Measurements from ENCODE around the gene MACROH2A2. TPM values are rescaled to one million over a fixed set of nuclear protein-coding genes. Genes with fewer than 3 reads are reported as not detected.

Gene MACROH2A2
- total RNA-seq, 2 experiments from 2014 or later: 3.6 to 3.9 TPM

DNA sequence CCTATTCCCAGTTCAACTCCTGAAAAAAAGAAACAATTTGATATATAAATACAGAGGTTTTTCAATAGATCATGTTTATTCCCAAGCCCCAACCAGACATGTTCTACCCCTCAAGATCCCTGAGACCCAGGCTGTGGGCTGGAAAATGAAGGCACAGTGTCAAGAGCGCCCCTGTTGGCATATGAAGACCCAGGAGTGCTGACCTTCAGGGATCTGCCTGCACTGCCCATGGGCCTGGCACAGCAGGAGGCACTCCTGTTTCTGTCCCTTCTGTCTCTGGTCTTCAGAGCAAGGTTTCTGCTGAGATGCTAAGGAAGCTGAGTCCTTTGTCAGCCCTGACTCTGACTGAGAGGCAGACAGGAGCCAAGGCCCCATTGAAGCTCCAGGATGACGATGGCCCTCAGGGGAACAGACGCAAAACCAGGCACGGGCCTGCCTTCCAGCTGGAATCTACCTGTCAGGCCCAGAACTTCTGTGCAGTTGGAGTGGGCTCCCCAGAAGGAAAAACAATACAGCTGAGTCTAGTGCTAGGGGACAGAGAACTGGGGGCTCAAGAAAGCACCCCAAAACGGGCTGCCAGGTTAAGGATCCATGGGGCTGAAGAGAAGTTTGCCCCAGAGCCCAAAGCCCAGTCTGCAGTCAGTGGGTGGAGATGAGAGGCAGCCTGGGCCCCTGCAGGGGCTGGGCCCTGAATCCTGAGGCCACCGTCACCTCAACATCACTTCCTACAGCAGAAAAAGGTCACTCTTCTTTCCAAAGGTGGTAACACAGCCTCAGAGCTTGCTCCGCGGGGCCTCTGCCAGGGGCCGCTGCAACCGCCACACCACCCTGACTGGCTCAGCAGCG is 86.7 kb downstream of the MACROH2A2 start:
- Mint-ChIP-seq H3K27ac (peak overlapping the region; percentile 26), H3K4me1 (ENCODE audit: low read depth) (peaks cover 30% of the 10 kb centered on the region), H3K9me3 (no peaks in the 10 kb centered on the region), H3K36me3 (ENCODE audit: low read depth) (peaks cover 5% of the 10 kb centered on the region), H3K4me3 (no peak overlapping the region), H3K27me3 (no peaks in the 10 kb centered on the region)
- DNase-seq: no peak
- no peak for ATAC-seq
- intact Hi-C loops (cut with micrococcal nuclease): no loop called here
- ChIA-PET POLR2A (interaction anchor here (0.7 to 1.0 kb wide), 4 partner anchors 16 to 266 kb away, joined by 3 to 4 read pairs (median 4); no protein-coding TSS in a partner anchor), CTCF (interaction anchor here (0.7 to 5.0 kb wide), 3 partner anchors 8 to 82 kb away, joined by 3 to 28 read pairs (median 3); no protein-coding TSS in a partner anchor)
- TF ChIP-seq, protein P1, sequence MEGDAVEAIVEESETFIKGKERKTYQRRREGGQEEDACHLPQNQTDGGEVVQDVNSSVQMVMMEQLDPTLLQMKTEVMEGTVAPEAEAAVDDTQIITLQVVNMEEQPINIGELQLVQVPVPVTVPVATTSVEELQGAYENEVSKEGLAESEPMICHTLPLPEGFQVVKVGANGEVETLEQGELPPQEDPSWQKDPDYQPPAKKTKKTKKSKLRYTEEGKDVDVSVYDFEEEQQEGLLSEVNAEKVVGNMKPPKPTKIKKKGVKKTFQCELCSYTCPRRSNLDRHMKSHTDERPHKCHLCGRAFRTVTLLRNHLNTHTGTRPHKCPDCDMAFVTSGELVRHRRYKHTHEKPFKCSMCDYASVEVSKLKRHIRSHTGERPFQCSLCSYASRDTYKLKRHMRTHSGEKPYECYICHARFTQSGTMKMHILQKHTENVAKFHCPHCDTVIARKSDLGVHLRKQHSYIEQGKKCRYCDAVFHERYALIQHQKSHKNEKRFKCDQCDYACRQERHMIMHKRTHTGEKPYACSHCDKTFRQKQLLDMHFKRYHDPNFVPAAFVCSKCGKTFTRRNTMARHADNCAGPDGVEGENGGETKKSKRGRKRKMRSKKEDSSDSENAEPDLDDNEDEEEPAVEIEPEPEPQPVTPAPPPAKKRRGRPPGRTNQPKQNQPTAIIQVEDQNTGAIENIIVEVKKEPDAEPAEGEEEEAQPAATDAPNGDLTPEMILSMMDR (IDR thresholded peaks at IDR 0.05): no peak

DNA sequence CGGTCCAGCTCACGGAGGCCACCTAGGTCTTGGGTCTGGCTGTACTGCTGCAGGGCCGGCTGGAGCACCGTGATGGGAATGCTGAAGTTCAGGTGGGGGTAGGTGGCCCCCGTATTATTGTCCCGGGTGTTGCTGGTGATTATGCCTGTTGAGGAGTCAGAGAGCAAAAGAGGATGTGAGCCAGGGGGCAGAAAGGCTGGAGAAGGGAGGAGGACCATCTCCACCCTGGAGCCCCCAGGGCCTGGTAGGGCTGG is 87.3 kb downstream of the MACROH2A2 start:
- intact Hi-C loops (cut with micrococcal nuclease): no loop called here
- H3K36me3 Mint-ChIP-seq (ENCODE audit: low read depth): peaks cover 8% of the 10 kb centered on the region
- no peak overlapping the region for H3K27ac Mint-ChIP-seq
- H3K9me3 Mint-ChIP-seq: no peaks in the 10 kb centered on the region
- H3K4me3 Mint-ChIP-seq: no peak overlapping the region
- POLR2A ChIA-PET: interaction anchor here (0.8 to 1.0 kb wide), 2 partner anchors 16 to 266 kb away, joined by 3 to 4 read pairs; no protein-coding TSS in a partner anchor
- CTCF ChIA-PET: interaction anchor here (0.9 to 5.0 kb wide), 2 partner anchors 24 to 82 kb away, joined by 3 to 28 read pairs; no protein-coding TSS in a partner anchor
- no peaks in the 10 kb centered on the region for H3K27me3 Mint-ChIP-seq
- TF ChIP-seq, protein P1 (IDR thresholded peaks at IDR 0.05): no peak
- peaks cover 32% of the 10 kb centered on the region for H3K4me1 Mint-ChIP-seq (ENCODE audit: low read depth)
- DNase-seq (no peak), ATAC-seq (no peak)

DNA sequence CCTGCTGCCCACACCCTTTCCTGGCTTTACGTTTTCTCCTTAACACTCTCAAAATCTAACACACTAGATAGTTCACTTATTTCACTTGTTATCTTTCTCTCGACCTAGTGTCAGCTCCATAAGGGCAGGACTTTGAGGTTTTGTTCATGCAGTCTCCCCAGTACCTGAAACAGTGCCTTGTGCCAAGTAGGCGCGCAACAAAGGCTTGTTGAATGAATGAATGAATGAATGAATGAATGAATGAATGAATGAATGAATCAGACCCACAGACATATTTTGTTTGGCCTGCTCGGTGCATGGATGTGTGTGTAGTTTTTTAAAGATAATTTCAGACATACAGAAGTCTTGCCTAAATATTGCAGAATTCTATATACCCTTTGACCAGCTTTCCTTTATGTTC is 87.7 kb downstream of the MACROH2A2 start:
- no peak for ATAC-seq
- Mint-ChIP-seq H3K9me3 (no peaks in the 10 kb centered on the region), H3K4me3 (no peak overlapping the region), H3K4me1 (ENCODE audit: low read depth) (peaks cover 32% of the 10 kb centered on the region), H3K27me3 (no peaks in the 10 kb centered on the region), H3K27ac (no peak overlapping the region), H3K36me3 (ENCODE audit: low read depth) (peaks cover 8% of the 10 kb centered on the region)
- no peak for DNase-seq
- ChIA-PET CTCF (interaction anchor here (0.9 to 5.0 kb wide), 2 partner anchors 24 to 81 kb away, joined by 3 to 28 read pairs; no protein-coding TSS in a partner anchor), POLR2A (interaction anchor here (0.8 kb wide), 1 partner anchor 265 kb away, joined by 3 read pairs; no protein-coding TSS in a partner anchor)
- TF ChIP-seq, protein P1 (IDR thresholded peaks at IDR 0.05): no peak
- intact Hi-C loops (cut with micrococcal nuclease): no loop called here

DNA sequence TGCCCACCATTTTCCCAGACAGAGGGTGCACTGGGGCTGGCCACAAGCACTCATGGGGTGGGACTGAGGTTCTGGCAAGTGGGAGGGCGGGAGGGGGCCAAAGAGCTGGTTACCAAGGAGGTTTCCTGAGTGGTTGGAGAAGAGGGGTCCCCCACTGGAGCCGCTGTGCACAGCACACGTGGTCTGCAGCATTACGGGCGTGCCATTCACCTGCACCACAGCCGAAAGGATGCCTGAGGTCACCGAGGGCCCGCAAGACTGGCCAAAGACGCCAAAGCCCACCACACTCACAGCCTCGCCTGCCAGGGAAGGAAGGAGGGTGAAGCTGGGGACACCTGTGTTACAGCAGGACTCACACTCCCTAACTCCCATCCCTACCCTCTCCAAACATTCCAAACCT is 89.9 kb downstream of the MACROH2A2 start:
- intact Hi-C loops (cut with micrococcal nuclease): no loop called here
- no peaks in the 10 kb centered on the region for H3K27me3 Mint-ChIP-seq
- DNase-seq (no peak), ATAC-seq (no peak)
- TF ChIP-seq, protein P1 (IDR thresholded peaks at IDR 0.05): no peak
- peaks cover 8% of the 10 kb centered on the region for H3K36me3 Mint-ChIP-seq (ENCODE audit: low read depth)
- H3K4me3 Mint-ChIP-seq: no peak overlapping the region
- POLR2A ChIA-PET: interaction anchor here (1.1 to 1.2 kb wide), 2 partner anchors 14 to 28 kb away, joined by 3 to 4 read pairs; partner anchors contain the start of gene SAR1A
- H3K27ac Mint-ChIP-seq: no peak overlapping the region
- CTCF ChIA-PET: interaction anchor here (5.0 kb wide), 1 partner anchor 26 kb away, joined by 28 read pairs; no protein-coding TSS in a partner anchor
- H3K9me3 Mint-ChIP-seq: no peaks in the 10 kb centered on the region
- peaks cover 38% of the 10 kb centered on the region for H3K4me1 Mint-ChIP-seq (ENCODE audit: low read depth)
